H1 (cell line): ENCODE measurements around the gene PXDC1. TPM values are rescaled to one million over a fixed set of nuclear protein-coding genes. Genes with fewer than 3 reads are reported as not detected.

Source experiments
- CTCF ChIA-PET: fragments of 300-600 bp; sonication (Branson Sonifier 250); formaldehyde crosslinking; loops from one replicate; lab custom pipeline; 2021; ENCODE audit not compliant: partially characterized antibody; lab: Charles Lee
- POLR2A ChIA-PET: fragments of 300-600 bp; sonication (Branson Sonifier 250); formaldehyde crosslinking; loops from one replicate; lab custom pipeline; 2021; ENCODE audit warnings: inconsistent platforms; ENCODE audit not compliant: partially characterized antibody; lab: Charles Lee
- DNase-seq, 2 experiments: peaks; one replicate each; pipeline versions ENCODE4 v3.0.0 to v3.0.0-alpha.2; 2010 to 2022; ENCODE audit warnings: low spot score in 2 of 2, low read depth in 1 of 2, mixed read lengths in 1 of 2
- FAIRE-seq: peaks from 2 replicates; lab custom pipeline; 2011; peaks lifted over from hg19 to GRCh38; lab: Jason Lieb, UNC
- H2AFZ ChIP-seq: 2 replicates; pipeline ENCODE4 v1.8.1; 2012; ENCODE audit warnings: low read length, inconsistent platforms
- H2AK5ac ChIP-seq: 2 replicates; pipeline ENCODE4 v1.6.1; 2013; ENCODE audit warnings: low read depth, low read length
- H2BK120ac ChIP-seq: replicated peaks from 2 replicates; pipeline ENCODE3; 2013; ENCODE audit warnings: low read depth, low read length, inconsistent platforms
- H2BK12ac ChIP-seq: 2 replicates; pipeline ENCODE4 v1.6.1; 2013; ENCODE audit warnings: low read depth, low read length
- H2BK15ac ChIP-seq: 2 replicates; pipeline ENCODE4 v1.6.1; 2013; ENCODE audit warnings: low read length
- H2BK20ac ChIP-seq: 2 replicates; pipeline ENCODE4 v1.6.1; 2013; ENCODE audit warnings: low read length
- H2BK5ac ChIP-seq: 2 replicates; pipeline ENCODE4 v1.6.1; 2013; ENCODE audit warnings: low read depth, low read length
- H3K14ac ChIP-seq: 2 replicates; pipeline ENCODE4 v1.6.1; 2013; ENCODE audit warnings: inconsistent platforms; ENCODE audit not compliant: insufficient read length
- H3K18ac ChIP-seq: 2 replicates; pipeline ENCODE4 v1.6.1; 2013; ENCODE audit warnings: low read length; ENCODE audit errors: extremely low read depth
- H3K23ac ChIP-seq: 2 replicates; pipeline ENCODE4 v1.6.1; 2013; ENCODE audit warnings: inconsistent platforms; ENCODE audit not compliant: insufficient read length
- H3K23me2 ChIP-seq: 2 replicates; pipeline ENCODE4 v1.6.1; 2013; ENCODE audit warnings: low read depth, low read length
- H3K27ac ChIP-seq: 2 replicates; pipeline ENCODE4 v1.6.1; 2011; ENCODE audit warnings: low read depth, low read length, inconsistent platforms
- H3K27me3 ChIP-seq, 4 experiments: replicated peaks in 1 of 4; 1 replicate in 1 of 4; 2 replicates in 3 of 4; pipeline versions ENCODE4 v1.6.1 to v1.8.1; 2011 to 2013; ENCODE audit warnings: low read length in 3 of 4, mild to moderate bottlenecking in 3 of 4, inconsistent platforms in 2 of 4, mixed read lengths in 2 of 4, moderate library complexity in 1 of 4; ENCODE audit not compliant: control insufficient read depth in 3 of 4, insufficient read depth in 3 of 4; ENCODE audit errors: extremely low read depth in 1 of 4
- H3K36me3 ChIP-seq, 4 experiments: 2 replicates each; pipeline versions ENCODE4 v1.6.1 to v1.8.1; 2011 to 2013; ENCODE audit warnings: mild to moderate bottlenecking in 4 of 4, low read length in 3 of 4, moderate library complexity in 2 of 4, control low read depth in 1 of 4, inconsistent platforms in 1 of 4; ENCODE audit not compliant: insufficient read depth in 4 of 4, control insufficient read depth in 2 of 4
- H3K4ac ChIP-seq: replicated peaks from 2 replicates; pipeline ENCODE3; 2013; ENCODE audit warnings: low read length, low read depth, mixed read lengths, inconsistent platforms; ENCODE audit not compliant: insufficient read length
- H3K4me1 ChIP-seq, 4 experiments: replicated peaks in 1 of 4; 1 replicate in 1 of 4; 2 replicates in 3 of 4; pipeline versions ENCODE4 v1.6.1 to v1.8.1; 2011 to 2013; ENCODE audit warnings: low read length in 3 of 4, inconsistent platforms in 2 of 4, mixed read lengths in 1 of 4; ENCODE audit not compliant: insufficient read depth in 4 of 4, control insufficient read depth in 3 of 4
- H3K4me2 ChIP-seq, 2 experiments: 2 replicates each; pipeline versions ENCODE4 v1.6.1 to v1.8.1; 2011 to 2013; ENCODE audit warnings: low read depth in 2 of 2, low read length in 2 of 2, control low read depth in 1 of 2, inconsistent platforms in 1 of 2, mild to moderate bottlenecking in 1 of 2; ENCODE audit not compliant: insufficient read depth in 1 of 2
- H3K4me3 ChIP-seq, 4 experiments: fragments of 200-600, 300-600 bp in 1 of 4; sonication (generic), shearing (Covaris generic), sonication (Bioruptor Twin) in 1 of 4; 2 replicates each; pipeline versions ENCODE4 v1.5.1 to v1.8.1; 2011 to 2016; ENCODE audit warnings: low read length in 4 of 4, low read depth in 3 of 4, control low read depth in 2 of 4, inconsistent platforms in 2 of 4, mild to moderate bottlenecking in 2 of 4, mixed read lengths in 1 of 4, moderate library complexity in 1 of 4; ENCODE audit not compliant: insufficient read depth in 2 of 4; ENCODE audit errors: extremely low read depth in 1 of 4
- H3K56ac ChIP-seq: replicated peaks from 2 replicates; pipeline ENCODE3; 2013; ENCODE audit warnings: low read depth, mild to moderate bottlenecking, mixed read lengths, low read length, inconsistent platforms; ENCODE audit not compliant: insufficient read length
- H3K79me1 ChIP-seq: 2 replicates; pipeline ENCODE4 v1.6.1; 2013; ENCODE audit warnings: low read depth, low read length, control low read depth
- H3K79me2 ChIP-seq, 2 experiments: 2 replicates each; pipeline versions ENCODE4 v1.6.1 to v1.8.1; 2012 to 2013; ENCODE audit warnings: low read length in 2 of 2, mild to moderate bottlenecking in 2 of 2, inconsistent platforms in 1 of 2; ENCODE audit not compliant: insufficient read depth in 2 of 2, control insufficient read depth in 1 of 2
- H3K9ac ChIP-seq, 4 experiments: replicated peaks in 1 of 4; 1 replicate in 1 of 4; 2 replicates in 3 of 4; pipeline versions ENCODE4 v1.6.1 to v1.8.1; 2011 to 2013; ENCODE audit warnings: low read depth in 3 of 4, low read length in 3 of 4, control low read depth in 2 of 4, mild to moderate bottlenecking in 2 of 4, moderate library complexity in 2 of 4, inconsistent platforms in 1 of 4; ENCODE audit errors: extremely low read depth in 1 of 4
- H3K9me3 ChIP-seq, 2 experiments: 2 replicates each; pipeline versions ENCODE4 v1.6.1 to v1.8.1; 2012 to 2013; ENCODE audit warnings: mild to moderate bottlenecking in 2 of 2, moderate library complexity in 2 of 2, control low read depth in 1 of 2, inconsistent platforms in 1 of 2, low read depth in 1 of 2, low read length in 1 of 2, mixed read lengths in 1 of 2; ENCODE audit not compliant: insufficient read depth in 2 of 2
- H4K20me1 ChIP-seq, 2 experiments: replicated peaks in 1 of 2; 2 replicates each; pipeline versions ENCODE3 to v1.8.1; 2011 to 2013; ENCODE audit warnings: inconsistent platforms in 2 of 2, low read length in 2 of 2, mild to moderate bottlenecking in 1 of 2; ENCODE audit not compliant: insufficient read depth in 2 of 2, control insufficient read depth in 1 of 2
- H4K5ac ChIP-seq: 2 replicates; pipeline ENCODE4 v1.6.1; 2013; ENCODE audit warnings: low read length, low read depth, mixed read lengths, inconsistent platforms; ENCODE audit not compliant: insufficient read length
- H4K8ac ChIP-seq: 2 replicates; pipeline ENCODE4 v1.8.0; 2013; ENCODE audit warnings: mild to moderate bottlenecking, moderate library complexity, low read length, inconsistent platforms; ENCODE audit not compliant: insufficient read depth; ENCODE audit errors: extremely low read depth
- H4K91ac ChIP-seq: replicated peaks from 2 replicates; pipeline ENCODE3; 2013; ENCODE audit warnings: low read length, mixed read lengths, inconsistent platforms; ENCODE audit not compliant: insufficient read length
- ATF3 ChIP-seq: IDR thresholded peaks from 2 replicates; pipeline ENCODE4 v1.6.1; 2011; ENCODE audit warnings: low read depth, mild to moderate bottlenecking, low read length; ENCODE audit not compliant: insufficient read depth
- EGR1 ChIP-seq: IDR thresholded peaks from 2 replicates; pipeline ENCODE4 v1.6.1; 2011; ENCODE audit warnings: low read depth, low read length, borderline replicate concordance
- GABPA ChIP-seq: IDR thresholded peaks from 2 replicates; pipeline ENCODE4 v1.6.1; 2011; ENCODE audit warnings: mild to moderate bottlenecking, low read length, moderate library complexity, borderline replicate concordance; ENCODE audit not compliant: insufficient read depth
- POLR2A ChIP-seq, 2 experiments: IDR thresholded peaks; 1 replicate in 1 of 2; 2 replicates in 1 of 2; pipeline ENCODE4 v1.6.1; 2011; ENCODE audit warnings: low read depth in 2 of 2, low read length in 2 of 2, mild to moderate bottlenecking in 2 of 2; ENCODE audit errors: control extremely low read depth in 1 of 2
- SIX5 ChIP-seq: IDR thresholded peaks from 2 replicates; pipeline ENCODE4 v1.6.1; 2011; ENCODE audit warnings: mild to moderate bottlenecking, low read depth, low read length
- TCF12 ChIP-seq: IDR thresholded peaks from 2 replicates; pipeline ENCODE4 v1.6.1; 2011; ENCODE audit warnings: low read depth, mild to moderate bottlenecking, low read length
- WGBS, 2 experiments: shearing (Covaris generic) in 1 of 2; methylation state at CpG; one replicate each; pipeline versions ENCODE4 v1.1.6 to v1.1.7; 2013 to 2015; ENCODE audit warnings: low lambda C conversion rate in 2 of 2, mixed read lengths in 2 of 2, inconsistent platforms in 1 of 2, low coverage in 1 of 2, missing lambda C conversion rate in 1 of 2; ENCODE audit not compliant: insufficient replicate concordance in 2 of 2, insufficient coverage in 1 of 2, insufficient read length in 1 of 2; ENCODE audit errors: extremely low coverage in 1 of 2, missing lambda C conversion rate in 1 of 2; 5-methylcytosine and 5-hydroxymethylcytosine counted together
- polyA plus RNA-seq, 7 experiments: library from polyadenylated mRNA; depleted of rRNA in 3 of 7; stranded (reverse) in 5 of 7; unstranded in 2 of 7; fragments of >200 nt in 5 of 7; fragments of 200-250 nt in 2 of 7; gene quantifications; 1 replicate in 5 of 7; 2 replicates in 1 of 7; 4 replicates in 1 of 7; pipeline versions ENCODE4 v1.2.1 to v1.2.3, GENCODE V29; 2011 to 2013; ENCODE audit warnings: missing spikeins in 2 of 7, mixed read lengths in 2 of 7
- total RNA-seq: library from RNA; stranded (reverse); fragmentation: NEBNext Ultra II Directional; extraction: Animal tissue kit (Norgen Biotek cat#: 25700); gene quantifications from 2 replicates; pipeline ENCODE4 v1.2.1, GENCODE V29; 2021

Gene PXDC1
- total and polyA plus RNA-seq, 2 of the 8 experiments (the other 6 are each of a cell fraction or from before 2014, with no cell fraction given) = 1.7 to 2.0 TPM

GRCh38 chr6:3793545-3793944 lies 42.0 kb upstream of the PXDC1 start:
- CTCF ChIA-PET = interaction anchor here (1.0 to 1.1 kb wide), 3 partner anchors 22 to 50 kb away, joined by 3 read pairs; no protein-coding TSS in a partner anchor
- Histone ChIP-seq H2BK15ac (no peak overlapping the region), H4K91ac (no peak overlapping the region), H3K9me3 (no peaks in the 10 kb centered on the region), H3K27me3 (no peaks in the 10 kb centered on the region; a peak in 1 of 7 replicates), H4K8ac (no peak overlapping the region), H3K4me2 (no peak overlapping the region), H2AFZ (no peak overlapping the region), H3K56ac (no peak overlapping the region), H3K23me2 (no peaks in the 10 kb centered on the region), H4K5ac (no peak overlapping the region), H2AK5ac (no peak overlapping the region), H3K79me2 (no peaks in the 10 kb centered on the region), H3K36me3 (no peaks in the 10 kb centered on the region), H3K23ac (no peak overlapping the region), H3K79me1 (no peaks in the 10 kb centered on the region), H3K14ac (no peak overlapping the region), H2BK12ac (no peak overlapping the region), H3K27ac (no peak overlapping the region), H3K4ac (no peak overlapping the region), H2BK120ac (no peak overlapping the region), H3K4me1 (peaks cover 0 to 10% (median 3%) of the 10 kb centered on the region in 4 experiments; a peak in 3 of 7 replicates), H3K9ac (no peak overlapping the region), H2BK20ac (no peak overlapping the region), H3K4me3 (no peak overlapping the region), H2BK5ac (no peak overlapping the region), H3K18ac (no peak overlapping the region), H4K20me1 (no peaks in the 10 kb centered on the region)
- 96% methylated on average over 3 of the region's 3 CpGs; no CpG with 5 or more reads in 1 of the 2 experiments for WGBS, 2 experiments
- no peak for DNase-seq
- POLR2A ChIA-PET = no interaction called here
- FAIRE-seq = no peak
- TF ChIP-seq ATF3 = no peak
- TF ChIP-seq TCF12 = no peak
- TF ChIP-seq POLR2A (IDR thresholded peaks at IDR 0.05; ENCODE audit: control extremely low read depth in 1 of 2, low read depth in 2 of 2, low read length in 2 of 2) = no peak
- no peak for TF ChIP-seq SIX5
- TF ChIP-seq EGR1 = no peak
- no peak for TF ChIP-seq GABPA
